HepG2 (cell line): ENCODE data around the gene HTD2. TPM values are rescaled to one million over a fixed set of nuclear protein-coding genes. Genes with fewer than 3 reads are reported as not detected.

ENCODE experiments used
- GFI1 ChIP-seq: sonication (generic); formaldehyde crosslinking; IDR thresholded peaks from 2 replicates; pipeline ENCODE4 v1.5.0; 2020; ENCODE audit warnings: missing genetic modification reagents, mild to moderate bottlenecking, borderline replicate concordance
- IRF2 ChIP-seq: IDR thresholded peaks from 2 replicates; pipeline ENCODE4 v1.6.1; 2018; ENCODE audit warnings: missing genetic modification reagents, missing compliant biosample characterization
- NPAS2 ChIP-seq: sonication (generic); formaldehyde crosslinking; IDR thresholded peaks from 2 replicates; pipeline ENCODE4 v1.8.0; 2022; ENCODE audit warnings: mild to moderate bottlenecking, missing genetic modification reagents, borderline replicate concordance
- POLR2A ChIP-seq, 2 experiments: IDR thresholded peaks; 2 replicates each; pipeline ENCODE4 v1.6.1; 2011; ENCODE audit warnings: low read depth in 2 of 2, low read length in 2 of 2, mild to moderate bottlenecking in 1 of 2, moderate library complexity in 1 of 2; ENCODE audit not compliant: insufficient read depth in 1 of 2
- RELA ChIP-seq: sonication (generic); formaldehyde crosslinking; IDR thresholded peaks from 2 replicates; pipeline ENCODE4 v1.4.0; 2020; ENCODE audit warnings: missing genetic modification reagents
- SOX13 ChIP-seq, 3 experiments: fragments of 450-650 bp in 1 of 3; sonication (generic) in 1 of 3; formaldehyde crosslinking in 1 of 3; IDR thresholded peaks in 2 of 3; conservative IDR thresholded peaks in 1 of 3; 2 replicates each; pipeline versions ENCODE4 v1.5.0 to v1.6.1; 2016 to 2020; ENCODE audit warnings: antibody characterized with exemption in 1 of 3, mild to moderate bottlenecking in 1 of 3, missing compliant biosample characterization in 1 of 3, missing genetic modification reagents in 1 of 3, moderate library complexity in 1 of 3
- SRSF9 ChIP-seq: fragments of 200-400 bp; formaldehyde crosslinking; IDR thresholded peaks from 2 replicates; pipeline ENCODE4 v1.6.1; 2018; ENCODE audit warnings: borderline replicate concordance, mild to moderate bottlenecking, low read depth, low read length; ENCODE audit not compliant: insufficient read depth, poor library complexity, severe bottlenecking
- ZMYM3 ChIP-seq: sonication (generic); formaldehyde crosslinking; IDR thresholded peaks from 2 replicates; pipeline ENCODE4 v1.5.1; 2020; ENCODE audit warnings: mild to moderate bottlenecking, missing genetic modification reagents
- ZNF451 ChIP-seq: sonication (generic); formaldehyde crosslinking; IDR thresholded peaks from 2 replicates; pipeline ENCODE4 v1.5.0; 2020; ENCODE audit warnings: mild to moderate bottlenecking, missing genetic modification reagents
- ZSCAN25 ChIP-seq: sonication (generic); formaldehyde crosslinking; IDR thresholded peaks from 2 replicates; pipeline ENCODE4 v1.8.0; 2022; ENCODE audit warnings: mild to moderate bottlenecking, missing genetic modification reagents
- polyA plus RNA-seq, 8 experiments: library from polyadenylated mRNA; depleted of rRNA in 3 of 8; stranded (reverse) in 7 of 8; unstranded in 1 of 8; fragments of >200 nt; fragmentation: Illumina TruSeq in 4 of 8; extraction: Trizol in 4 of 8; gene quantifications; 2 replicates each; pipeline versions ENCODE4 v1.2.1 to v1.2.3, GENCODE V29; 2011 to 2016; ENCODE audit warnings: low read depth in 4 of 8, missing spikeins in 1 of 8, mixed read lengths in 1 of 8; ENCODE audit not compliant: insufficient read depth in 1 of 8
- total RNA-seq, 5 experiments: library from RNA; depleted of rRNA; stranded (reverse); fragments of >200 nt; fragmentation: Illumina TruSeq; extraction: Trizol; gene quantifications; 2 replicates each; pipeline ENCODE4 v1.2.3, GENCODE V29; 2016; ENCODE audit warnings: low read depth in 1 of 5
- TF ChIP-seq, protein P1 (sequence below): sonication (generic); formaldehyde crosslinking; IDR thresholded peaks from 2 replicates; pipeline ENCODE4 v1.4.0; 2020; ENCODE audit warnings: mild to moderate bottlenecking, missing genetic modification reagents
- TF ChIP-seq, protein P2 (sequence below): sonication (generic); formaldehyde crosslinking; IDR thresholded peaks from 2 replicates; pipeline ENCODE4 v1.4.0; 2020; ENCODE audit warnings: mild to moderate bottlenecking, missing genetic modification reagents
- TF ChIP-seq, protein P3 (sequence below): IDR thresholded peaks from 2 replicates; pipeline ENCODE4 v1.4.0; 2020; ENCODE audit warnings: mild to moderate bottlenecking, missing genetic modification reagents

The HTD2 gene
- total and polyA plus RNA-seq, 2 of the 13 experiments (the other 11 are each of a cell fraction or from before 2014, with no cell fraction given), result 8.6 to 13.7 TPM

DNA sequence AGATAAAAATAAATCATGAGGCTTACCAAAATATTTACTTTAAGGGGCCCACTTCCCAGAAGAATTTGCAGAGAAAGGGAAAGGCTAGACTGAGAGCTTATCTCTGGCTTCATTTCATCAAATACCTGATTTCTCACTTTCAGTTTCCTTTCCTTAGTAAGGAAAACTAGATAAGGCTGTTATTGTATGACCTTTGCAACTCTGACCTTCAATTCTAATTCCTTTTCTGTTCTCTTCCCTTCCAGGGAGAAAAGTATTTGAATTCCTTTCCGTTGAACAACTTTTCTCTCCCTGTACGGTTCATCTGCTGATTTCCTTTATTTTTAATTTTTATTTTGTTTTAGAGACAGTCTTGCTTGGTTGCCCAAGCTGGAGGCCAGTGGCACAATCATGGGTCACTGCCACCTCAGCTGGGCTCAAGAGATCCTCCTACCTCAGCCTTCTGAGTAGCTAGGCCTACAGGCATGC lies 19.2 kb downstream of the HTD2 start (continued):
- TF ChIP-seq SRSF9, result no peak
- TF ChIP-seq POLR2A (IDR thresholded peaks at IDR 0.05; ENCODE audit: insufficient read depth in 1 of 2, low read depth in 2 of 2, low read length in 2 of 2), result no peak
- no peak for TF ChIP-seq ZMYM3
- TF ChIP-seq ZNF451 (CRISPR knock-in tag), result no peak
- TF ChIP-seq, protein P1, sequence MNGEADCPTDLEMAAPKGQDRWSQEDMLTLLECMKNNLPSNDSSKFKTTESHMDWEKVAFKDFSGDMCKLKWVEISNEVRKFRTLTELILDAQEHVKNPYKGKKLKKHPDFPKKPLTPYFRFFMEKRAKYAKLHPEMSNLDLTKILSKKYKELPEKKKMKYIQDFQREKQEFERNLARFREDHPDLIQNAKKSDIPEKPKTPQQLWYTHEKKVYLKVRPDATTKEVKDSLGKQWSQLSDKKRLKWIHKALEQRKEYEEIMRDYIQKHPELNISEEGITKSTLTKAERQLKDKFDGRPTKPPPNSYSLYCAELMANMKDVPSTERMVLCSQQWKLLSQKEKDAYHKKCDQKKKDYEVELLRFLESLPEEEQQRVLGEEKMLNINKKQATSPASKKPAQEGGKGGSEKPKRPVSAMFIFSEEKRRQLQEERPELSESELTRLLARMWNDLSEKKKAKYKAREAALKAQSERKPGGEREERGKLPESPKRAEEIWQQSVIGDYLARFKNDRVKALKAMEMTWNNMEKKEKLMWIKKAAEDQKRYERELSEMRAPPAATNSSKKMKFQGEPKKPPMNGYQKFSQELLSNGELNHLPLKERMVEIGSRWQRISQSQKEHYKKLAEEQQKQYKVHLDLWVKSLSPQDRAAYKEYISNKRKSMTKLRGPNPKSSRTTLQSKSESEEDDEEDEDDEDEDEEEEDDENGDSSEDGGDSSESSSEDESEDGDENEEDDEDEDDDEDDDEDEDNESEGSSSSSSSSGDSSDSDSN, result no peak
- TF ChIP-seq ZSCAN25, result no peak
- TF ChIP-seq, protein P2, sequence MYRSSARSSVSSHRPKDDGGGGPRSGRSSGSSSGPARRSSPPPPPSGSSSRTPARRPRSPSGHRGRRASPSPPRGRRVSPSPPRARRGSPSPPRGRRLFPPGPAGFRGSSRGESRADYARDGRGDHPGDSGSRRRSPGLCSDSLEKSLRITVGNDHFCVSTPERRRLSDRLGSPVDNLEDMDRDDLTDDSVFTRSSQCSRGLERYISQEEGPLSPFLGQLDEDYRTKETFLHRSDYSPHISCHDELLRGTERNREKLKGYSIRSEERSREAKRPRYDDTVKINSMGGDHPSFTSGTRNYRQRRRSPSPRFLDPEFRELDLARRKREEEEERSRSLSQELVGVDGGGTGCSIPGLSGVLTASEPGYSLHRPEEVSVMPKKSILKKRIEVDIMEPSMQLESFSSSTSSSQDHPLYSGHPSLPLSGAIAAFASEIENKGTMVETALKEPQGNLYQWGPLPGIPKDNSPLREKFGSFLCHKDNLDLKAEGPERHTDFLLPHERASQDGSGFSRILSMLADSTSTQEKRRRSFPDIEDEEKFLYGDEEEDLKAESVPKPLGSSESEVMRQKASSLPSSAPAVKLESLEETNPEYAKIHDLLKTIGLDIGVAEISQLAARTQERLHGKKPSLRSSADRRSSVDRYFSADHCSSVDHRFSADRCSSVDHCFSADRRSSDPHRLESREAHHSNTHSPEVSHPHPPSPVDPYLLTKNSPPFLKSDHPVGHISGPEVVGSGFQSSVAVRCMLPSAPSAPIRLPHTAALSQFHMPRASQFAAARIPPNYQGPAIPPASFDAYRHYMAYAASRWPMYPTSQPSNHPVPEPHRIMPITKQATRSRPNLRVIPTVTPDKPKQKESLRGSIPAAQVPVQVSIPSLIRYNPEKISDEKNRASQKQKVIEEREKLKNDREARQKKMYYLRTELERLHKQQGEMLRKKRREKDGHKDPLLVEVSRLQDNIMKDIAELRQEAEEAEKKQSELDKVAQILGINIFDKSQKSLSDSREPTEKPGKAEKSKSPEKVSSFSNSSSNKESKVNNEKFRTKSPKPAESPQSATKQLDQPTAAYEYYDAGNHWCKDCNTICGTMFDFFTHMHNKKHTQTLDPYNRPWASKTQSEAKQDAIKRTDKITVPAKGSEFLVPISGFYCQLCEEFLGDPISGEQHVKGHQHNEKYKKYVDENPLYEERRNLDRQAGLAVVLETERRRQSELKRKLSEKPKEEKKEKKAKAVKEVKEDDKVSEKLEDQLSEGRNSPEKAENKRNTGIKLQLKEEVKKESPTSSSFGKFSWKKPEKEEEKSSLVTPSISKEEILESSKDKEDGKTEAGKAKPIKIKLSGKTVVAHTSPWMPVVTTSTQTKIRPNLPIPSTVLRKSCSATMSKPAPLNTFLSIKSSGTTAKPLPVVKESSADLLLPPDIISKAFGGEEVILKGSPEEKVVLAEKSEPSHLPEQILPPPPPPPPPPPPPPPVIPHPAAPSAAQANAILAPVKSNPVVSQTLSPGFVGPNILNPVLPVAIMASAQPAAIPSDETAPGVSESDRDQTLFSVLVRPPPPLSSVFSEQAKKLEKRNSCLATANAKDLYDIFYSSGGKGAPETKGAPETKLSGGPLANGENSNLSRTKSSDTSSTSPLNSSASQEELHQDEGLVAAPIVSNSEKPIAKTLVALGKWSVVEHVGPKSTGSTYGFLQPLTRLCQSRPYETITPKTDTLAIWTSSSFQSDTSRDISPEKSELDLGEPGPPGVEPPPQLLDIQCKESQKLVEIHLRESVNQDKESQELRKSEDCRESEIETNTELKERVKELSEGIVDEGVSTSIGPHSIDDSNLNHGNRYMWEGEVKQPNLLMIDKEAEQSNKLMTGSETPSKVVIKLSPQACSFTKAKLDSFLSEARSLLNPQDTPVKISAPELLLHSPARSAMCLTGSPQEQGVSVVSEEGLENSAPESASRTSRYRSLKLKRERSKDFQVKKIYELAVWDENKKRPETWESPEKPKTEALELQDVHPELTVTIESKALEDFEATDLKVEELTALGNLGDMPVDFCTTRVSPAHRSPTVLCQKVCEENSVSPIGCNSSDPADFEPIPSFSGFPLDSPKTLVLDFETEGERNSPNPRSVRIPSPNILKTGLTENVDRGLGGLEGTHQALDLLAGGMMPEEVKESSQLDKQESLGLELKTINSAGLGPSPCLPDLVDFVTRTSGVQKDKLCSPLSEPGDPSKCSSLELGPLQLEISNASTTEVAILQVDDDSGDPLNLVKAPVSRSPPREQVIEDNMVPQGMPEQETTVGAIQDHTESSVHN, result no peak
- no peak for TF ChIP-seq RELA
- TF ChIP-seq SOX13 (IDR thresholded peaks at IDR 0.05), result no peak
- peak in 1 of 2 experiments; percentile 23; a peak in 1 of 4 replicates for TF ChIP-seq SOX13 (CRISPR knock-in tag; conservative IDR thresholded peaks at IDR 0.05 in 1 of 2, IDR thresholded peaks at IDR 0.05 in 1 of 2)
- peak; percentile 90 for TF ChIP-seq GFI1
- TF ChIP-seq, protein P3, sequence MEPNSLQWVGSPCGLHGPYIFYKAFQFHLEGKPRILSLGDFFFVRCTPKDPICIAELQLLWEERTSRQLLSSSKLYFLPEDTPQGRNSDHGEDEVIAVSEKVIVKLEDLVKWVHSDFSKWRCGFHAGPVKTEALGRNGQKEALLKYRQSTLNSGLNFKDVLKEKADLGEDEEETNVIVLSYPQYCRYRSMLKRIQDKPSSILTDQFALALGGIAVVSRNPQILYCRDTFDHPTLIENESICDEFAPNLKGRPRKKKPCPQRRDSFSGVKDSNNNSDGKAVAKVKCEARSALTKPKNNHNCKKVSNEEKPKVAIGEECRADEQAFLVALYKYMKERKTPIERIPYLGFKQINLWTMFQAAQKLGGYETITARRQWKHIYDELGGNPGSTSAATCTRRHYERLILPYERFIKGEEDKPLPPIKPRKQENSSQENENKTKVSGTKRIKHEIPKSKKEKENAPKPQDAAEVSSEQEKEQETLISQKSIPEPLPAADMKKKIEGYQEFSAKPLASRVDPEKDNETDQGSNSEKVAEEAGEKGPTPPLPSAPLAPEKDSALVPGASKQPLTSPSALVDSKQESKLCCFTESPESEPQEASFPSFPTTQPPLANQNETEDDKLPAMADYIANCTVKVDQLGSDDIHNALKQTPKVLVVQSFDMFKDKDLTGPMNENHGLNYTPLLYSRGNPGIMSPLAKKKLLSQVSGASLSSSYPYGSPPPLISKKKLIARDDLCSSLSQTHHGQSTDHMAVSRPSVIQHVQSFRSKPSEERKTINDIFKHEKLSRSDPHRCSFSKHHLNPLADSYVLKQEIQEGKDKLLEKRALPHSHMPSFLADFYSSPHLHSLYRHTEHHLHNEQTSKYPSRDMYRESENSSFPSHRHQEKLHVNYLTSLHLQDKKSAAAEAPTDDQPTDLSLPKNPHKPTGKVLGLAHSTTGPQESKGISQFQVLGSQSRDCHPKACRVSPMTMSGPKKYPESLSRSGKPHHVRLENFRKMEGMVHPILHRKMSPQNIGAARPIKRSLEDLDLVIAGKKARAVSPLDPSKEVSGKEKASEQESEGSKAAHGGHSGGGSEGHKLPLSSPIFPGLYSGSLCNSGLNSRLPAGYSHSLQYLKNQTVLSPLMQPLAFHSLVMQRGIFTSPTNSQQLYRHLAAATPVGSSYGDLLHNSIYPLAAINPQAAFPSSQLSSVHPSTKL (CRISPR knock-in tag), result peak; percentile 45; the same call in 1 of the 2 replicates
- TF ChIP-seq NPAS2 (CRISPR knock-in tag), result no peak
- TF ChIP-seq IRF2 (CRISPR knock-in tag), result peak; percentile 76; the same call in 1 of the 2 replicates
